T-cell (primary cell): ENCODE data around the gene CERS3. TPM values are rescaled to one million over a fixed set of nuclear protein-coding genes. Genes with fewer than 3 reads are reported as not detected.

Source experiments
- ATAC-seq, 4 experiments: fragments of 200-7000 bp in 3 of 4; fragments of 150-1000 bp in 1 of 4; cut with Tn5 transposase; replicated peaks in 1 of 4; 1 replicate in 3 of 4; 2 replicates in 1 of 4; pipeline ENCODE4 v1.10.0; 2021; ENCODE audit warnings: moderate library complexity in 3 of 4, mild to moderate bottlenecking in 2 of 4, moderate number of reproducible peaks in 1 of 4
- CTCF ChIA-PET, 2 donors: fragments of 300-600 bp; sonication (Branson Sonifier 250); formaldehyde crosslinking; loops; one replicate each; lab custom pipeline; 2022; ENCODE audit warnings: antibody characterized with exemption in 2 of 2; lab: Charles Lee
- POLR2A ChIA-PET, 2 donors: fragments of 300-600 bp; sonication (Branson Sonifier 250); formaldehyde crosslinking; loops; one replicate each; lab custom pipeline; 2022; ENCODE audit warnings: antibody characterized with exemption in 2 of 2; lab: Charles Lee
- DNase-seq, 35 experiments: peaks; one replicate each; pipeline versions ENCODE4 v3.0.0 to v3.0.0-alpha.2; 2013 to 2023
- H3K27ac ChIP-seq: one replicate; pipeline ENCODE4 v1.5.1; 2013; ENCODE audit warnings: low read length
- H3K27me3 ChIP-seq, 2 experiments: replicated peaks in 1 of 2; 1 replicate in 1 of 2; 2 replicates in 1 of 2; pipeline versions ENCODE4 v1.6.1 to v1.7.0; 2013; ENCODE audit warnings: low read length in 1 of 2, mixed read lengths in 1 of 2; ENCODE audit not compliant: control insufficient read depth in 2 of 2, insufficient read depth in 2 of 2; ENCODE audit errors: extremely low read depth in 1 of 2
- H3K36me3 ChIP-seq, 2 donors: 1 replicate in 1 of 2; 2 replicates in 1 of 2; pipeline versions ENCODE4 v1.6.1 to v1.7.0; 2013; ENCODE audit warnings: low read length in 1 of 2; ENCODE audit not compliant: control insufficient read depth in 2 of 2, insufficient read depth in 1 of 2; ENCODE audit errors: extremely low read depth in 1 of 2
- H3K4me1 ChIP-seq, 2 experiments: 1 replicate in 1 of 2; 2 replicates in 1 of 2; pipeline versions ENCODE4 v1.6.1 to v1.7.0; 2013; ENCODE audit warnings: low read length in 2 of 2, mixed read lengths in 1 of 2; ENCODE audit not compliant: insufficient read depth in 2 of 2, control insufficient read depth in 1 of 2; ENCODE audit errors: extremely low read depth in 1 of 2
- H3K4me3 ChIP-seq, 2 donors: 1 replicate in 1 of 2; 2 replicates in 1 of 2; pipeline versions ENCODE4 v1.5.1 to v1.7.0; 2013; ENCODE audit warnings: mild to moderate bottlenecking in 2 of 2, low read length in 1 of 2, moderate library complexity in 1 of 2; ENCODE audit not compliant: control insufficient read depth in 1 of 2; ENCODE audit errors: extremely low read depth in 1 of 2
- H3K9me3 ChIP-seq: 2 replicates; pipeline ENCODE4 v1.7.0; 2013
- H3K27ac Mint-ChIP-seq, 2 donors: one replicate each; pipeline ENCODE4 v1.8.0; 2020 to 2021; ENCODE audit warnings: mild to moderate bottlenecking in 2 of 2, mixed read lengths in 2 of 2
- H3K27me3 Mint-ChIP-seq, 2 donors: one replicate each; pipeline ENCODE4 v1.8.0; 2021 to 2022; ENCODE audit warnings: mixed read lengths in 2 of 2
- H3K36me3 Mint-ChIP-seq: one replicate; pipeline ENCODE4 v1.8.0; 2021; ENCODE audit warnings: mixed read lengths
- H3K4me1 Mint-ChIP-seq, 3 donors: one replicate each; pipeline ENCODE4 v1.8.0; 2020 to 2022; ENCODE audit warnings: mixed read lengths in 3 of 3, mild to moderate bottlenecking in 1 of 3
- H3K4me3 Mint-ChIP-seq, 3 donors: one replicate each; pipeline ENCODE4 v1.8.0; 2020 to 2022; ENCODE audit warnings: mild to moderate bottlenecking in 3 of 3, mixed read lengths in 3 of 3, moderate library complexity in 3 of 3
- H3K9me3 Mint-ChIP-seq, 3 donors: one replicate each; pipeline ENCODE4 v1.8.0; 2020 to 2022; ENCODE audit warnings: mixed read lengths in 3 of 3
- WGBS: methylation state at CpG from one replicate; pipeline ENCODE4 v1.1.5; 2013; ENCODE audit warnings: missing lambda C conversion rate; ENCODE audit not compliant: insufficient coverage; 5-methylcytosine and 5-hydroxymethylcytosine counted together
- total RNA-seq, 35 experiments: library from RNA in 6 of 35; stranded (reverse) in 6 of 35; fragments of 120-200 nt in 1 of 35; gene quantifications; one replicate each; pipeline versions ENCODE4 v1.2.1 to v1.2.4 and lab custom pipeline; 2013 to 2026

Gene CERS3
- total RNA-seq, 5 donors from 2014 or later (not counting 1 experiment from before 2014, with no cell fraction given): 1.1 to 3.5 (median 2.6) TPM

DNA sequence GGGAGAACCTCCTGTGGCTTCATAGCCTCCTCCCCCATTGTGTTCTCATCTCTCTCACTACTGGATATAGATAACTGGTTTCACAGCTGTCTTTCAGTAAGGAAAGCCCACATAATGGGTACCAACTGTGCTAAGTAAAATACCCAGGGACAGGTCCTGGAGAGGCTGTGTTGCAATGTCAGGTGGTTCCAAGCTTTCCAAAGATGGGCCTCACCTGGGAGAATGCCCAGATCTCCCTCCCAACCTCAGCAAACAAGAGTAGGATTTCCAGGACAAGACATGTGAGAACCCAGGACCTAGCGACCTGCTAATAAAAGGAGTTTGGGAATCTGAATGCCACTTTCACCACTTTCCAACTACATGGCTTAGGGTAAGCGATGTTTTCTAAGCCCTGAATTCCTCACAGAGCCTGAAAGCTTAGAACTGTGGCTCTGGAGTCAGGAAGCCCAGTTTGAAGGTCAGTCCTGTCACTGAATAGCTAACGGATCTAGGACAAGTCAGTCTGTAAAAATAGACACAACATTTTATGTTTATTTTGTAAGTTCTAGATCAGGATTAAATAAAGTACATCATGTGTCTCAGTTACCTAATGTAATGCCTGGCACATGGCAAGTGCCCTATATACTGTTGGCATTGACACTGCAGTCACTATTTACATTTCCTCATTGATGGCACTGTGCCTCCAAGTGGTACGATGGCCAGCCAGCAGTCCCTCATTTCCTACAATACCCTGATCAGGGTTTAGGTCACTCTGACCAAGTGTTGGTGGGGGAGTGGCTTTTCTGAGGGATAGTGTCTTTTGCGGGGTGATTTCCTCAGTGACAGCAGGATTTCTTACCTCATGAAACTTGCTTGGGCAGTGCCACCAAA is 11.9 kb downstream of the CERS3 start:
- Histone ChIP-seq H3K27ac (no peak overlapping the region), H3K4me1 (peaks cover 16 to 17% of the 10 kb centered on the region in 2 experiments), H3K9me3 (no peaks in the 10 kb centered on the region), H3K36me3 (no peaks in the 10 kb centered on the region), H3K4me3 (no peak overlapping the region), H3K27me3 (peaks cover 0 to 7% of the 10 kb centered on the region in 2 experiments)
- CTCF ChIA-PET: interaction anchor here in 1 of 2 donors (0.7 kb wide), 1 partner anchor 20 kb away, joined by 3 read pairs; no protein-coding TSS in a partner anchor
- POLR2A ChIA-PET: interaction anchor here in 1 of 2 donors (0.5 kb wide), 1 partner anchor 17 kb away, joined by 3 read pairs; no protein-coding TSS in a partner anchor
- ATAC-seq (no peak), DNase-seq (no peak)
- no CpG with 5 or more reads among the region's 5 CpGs for WGBS
- Mint-ChIP-seq H3K4me3 (no peak overlapping the region), H3K4me1 (peaks cover 19 to 27% (median 22%) of the 10 kb centered on the region in 3 donors), H3K27ac (no peak overlapping the region), H3K9me3 (no peaks in the 10 kb centered on the region), H3K27me3 (no peaks in the 10 kb centered on the region), H3K36me3 (no peaks in the 10 kb centered on the region)

DNA sequence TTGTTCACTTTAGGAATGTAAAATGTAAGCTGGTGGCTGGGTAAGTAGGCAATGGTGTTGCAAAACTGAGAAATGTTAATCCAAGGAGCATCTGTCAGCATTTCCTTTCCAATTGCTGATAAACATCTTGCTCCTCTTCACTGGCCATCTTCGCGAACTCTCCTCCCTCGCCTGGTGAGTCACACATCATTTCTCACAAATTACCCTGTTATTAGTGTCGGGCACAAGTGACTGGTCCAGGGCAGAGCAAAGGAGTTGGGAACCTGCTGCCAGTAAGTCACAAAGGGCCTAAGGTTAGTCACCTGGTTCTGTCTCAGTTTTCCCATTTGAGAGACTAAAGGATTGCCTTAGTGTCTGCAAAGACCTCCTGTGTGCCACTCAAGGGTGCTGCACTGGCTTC is 13.0 kb downstream of the CERS3 start:
- no peak overlapping the region for H3K4me3 ChIP-seq
- no peak overlapping the region for H3K27ac Mint-ChIP-seq
- WGBS: 89% methylated on average over 4 of the region's 4 CpGs
- H3K27ac ChIP-seq: no peak overlapping the region
- ATAC-seq (no peak), DNase-seq (no peak)
- no peaks in the 10 kb centered on the region for H3K36me3 Mint-ChIP-seq
- POLR2A ChIA-PET: no interaction called here
- peaks cover 11% of the 10 kb centered on the region in 2 experiments for H3K4me1 ChIP-seq
- H3K36me3 ChIP-seq: no peaks in the 10 kb centered on the region
- H3K9me3 ChIP-seq: no peaks in the 10 kb centered on the region
- peaks cover 0 to 7% of the 10 kb centered on the region in 2 experiments for H3K27me3 ChIP-seq
- H3K9me3 Mint-ChIP-seq: no peaks in the 10 kb centered on the region
- CTCF ChIA-PET: interaction anchor here in 1 of 2 donors (0.7 kb wide), 1 partner anchor 19 kb away, joined by 3 read pairs; no protein-coding TSS in a partner anchor
- H3K4me3 Mint-ChIP-seq: no peak overlapping the region
- H3K27me3 Mint-ChIP-seq: no peaks in the 10 kb centered on the region
- peaks cover 13 to 18% (median 14%) of the 10 kb centered on the region in 3 donors for H3K4me1 Mint-ChIP-seq

DNA sequence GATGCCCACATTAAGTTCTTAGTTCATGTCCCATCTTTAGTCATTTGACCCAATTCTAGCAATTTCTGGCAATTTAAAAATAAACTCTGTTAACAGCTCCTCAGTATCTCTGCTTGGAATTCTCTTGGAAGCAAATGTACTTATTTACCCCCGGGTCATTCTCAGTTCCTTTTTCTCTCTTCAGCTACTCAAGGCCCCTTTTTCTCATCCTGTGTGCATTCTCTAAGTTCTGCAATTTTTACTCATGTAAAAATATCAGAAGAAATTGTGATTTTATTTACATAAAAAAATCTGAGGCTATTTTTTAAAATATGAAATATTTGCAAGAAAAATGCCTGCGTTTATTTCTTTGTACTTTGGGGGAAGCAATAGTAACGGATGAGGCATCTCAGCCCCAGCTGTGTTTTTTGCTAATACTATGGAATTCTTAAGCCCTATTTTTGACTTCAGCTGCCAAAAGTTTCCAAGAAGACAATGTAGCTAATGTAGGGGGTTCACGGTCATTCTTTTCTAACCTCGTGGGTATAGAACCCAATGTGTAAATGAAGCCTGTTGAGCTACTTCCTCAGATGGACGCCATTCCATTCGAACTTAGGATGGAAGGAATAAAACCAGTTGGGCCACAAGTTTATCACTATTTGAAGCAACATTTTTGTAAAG is 20.0 kb downstream of the CERS3 start:
- 82% methylated on average over 2 of the region's 7 CpGs for WGBS
- no peak overlapping the region for H3K4me3 Mint-ChIP-seq
- H3K9me3 Mint-ChIP-seq: no peaks in the 10 kb centered on the region
- H3K9me3 ChIP-seq: no peaks in the 10 kb centered on the region
- ChIA-PET CTCF (no interaction called here), POLR2A (interaction anchor here in 1 of 2 donors (0.6 kb wide), 1 partner anchor 58 kb away, joined by 8 read pairs; no protein-coding TSS in a partner anchor)
- DNase-seq: no peak
- peaks cover 8% of the 10 kb centered on the region for H3K36me3 Mint-ChIP-seq
- no peak overlapping the region for H3K27ac ChIP-seq
- peaks cover 1 to 6% (median 4%) of the 10 kb centered on the region in 3 donors for H3K4me1 Mint-ChIP-seq
- H3K36me3 ChIP-seq: no peaks in the 10 kb centered on the region
- ATAC-seq: no peak
- no peak overlapping the region for H3K27ac Mint-ChIP-seq
- H3K4me3 ChIP-seq: no peak overlapping the region
- H3K27me3 Mint-ChIP-seq: no peaks in the 10 kb centered on the region
- H3K27me3 ChIP-seq: peaks cover 0 to 8% of the 10 kb centered on the region in 2 experiments
- H3K4me1 ChIP-seq: no peaks in the 10 kb centered on the region

DNA sequence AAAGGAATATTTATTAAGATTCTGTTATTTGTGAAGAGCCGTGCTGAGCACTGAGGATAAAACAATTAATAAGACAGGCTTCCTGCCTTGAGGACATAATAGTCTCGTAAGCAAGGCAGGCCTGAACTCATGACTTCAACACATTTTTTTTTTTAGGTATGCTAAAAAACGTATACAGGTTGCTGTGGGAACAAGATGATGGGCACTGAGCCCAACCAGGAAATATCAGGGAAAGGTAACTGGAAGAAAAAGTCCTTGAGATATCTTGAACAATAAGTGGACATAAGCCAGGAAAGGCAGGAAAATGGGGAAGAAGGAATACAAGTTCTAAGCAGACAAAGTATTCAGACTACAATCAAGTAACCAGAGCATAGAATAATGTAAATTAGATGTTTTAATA is 26.1 kb downstream of the CERS3 start:
- DNase-seq (no peak), ATAC-seq (no peak)
- Histone ChIP-seq H3K9me3 (no peaks in the 10 kb centered on the region), H3K27me3 (peaks cover 0 to 7% of the 10 kb centered on the region in 2 experiments), H3K4me3 (no peak overlapping the region), H3K36me3 (no peaks in the 10 kb centered on the region), H3K4me1 (no peaks in the 10 kb centered on the region), H3K27ac (no peak overlapping the region)
- CTCF ChIA-PET: no interaction called here
- H3K9me3 Mint-ChIP-seq: no peaks in the 10 kb centered on the region
- H3K4me1 Mint-ChIP-seq: peaks cover 1 to 6% (median 4%) of the 10 kb centered on the region in 3 donors
- 65% methylated on average over 3 of the region's 3 CpGs for WGBS
- H3K4me3 Mint-ChIP-seq: no peak overlapping the region
- H3K36me3 Mint-ChIP-seq: peaks cover 18% of the 10 kb centered on the region
- no peak overlapping the region for H3K27ac Mint-ChIP-seq
- POLR2A ChIA-PET: no interaction called here
- H3K27me3 Mint-ChIP-seq: no peaks in the 10 kb centered on the region

DNA sequence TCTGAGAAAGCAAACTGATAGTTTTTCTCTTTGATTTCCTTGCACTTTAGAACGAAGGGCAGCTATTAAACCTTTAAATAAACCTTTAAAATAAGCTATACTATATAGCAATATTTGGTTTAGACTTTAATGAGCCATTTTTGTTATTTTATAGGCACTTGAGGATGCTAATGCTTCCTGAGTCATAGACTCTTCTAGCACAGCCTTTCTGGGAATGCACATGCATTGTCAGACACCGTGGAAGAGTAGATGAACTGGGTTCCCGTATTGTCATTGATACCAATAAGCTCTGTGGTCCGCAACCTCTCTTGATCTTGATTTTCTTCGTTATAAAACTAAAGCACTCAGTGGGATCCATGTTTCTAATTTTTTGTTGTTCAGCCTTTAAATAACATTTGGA is 27.6 kb downstream of the CERS3 start:
- Mint-ChIP-seq H3K4me3 (no peak overlapping the region), H3K27ac (no peak overlapping the region), H3K27me3 (peaks cover 4 to 9% of the 10 kb centered on the region in 2 donors), H3K4me1 (no peaks in the 10 kb centered on the region), H3K9me3 (no peaks in the 10 kb centered on the region), H3K36me3 (peaks cover 18% of the 10 kb centered on the region)
- ChIA-PET POLR2A (interaction anchor here in 1 of 2 donors (0.6 kb wide), 1 partner anchor 137 kb away, joined by 3 read pairs; no protein-coding TSS in a partner anchor), CTCF (no interaction called here)
- Histone ChIP-seq H3K4me3 (no peak overlapping the region), H3K9me3 (no peaks in the 10 kb centered on the region), H3K4me1 (no peaks in the 10 kb centered on the region), H3K36me3 (no peaks in the 10 kb centered on the region), H3K27me3 (peaks cover 0 to 3% of the 10 kb centered on the region in 2 experiments), H3K27ac (no peak overlapping the region)
- ATAC-seq: no peak
- DNase-seq: no peak
- WGBS: 87% methylated on average over 4 of the region's 5 CpGs

DNA sequence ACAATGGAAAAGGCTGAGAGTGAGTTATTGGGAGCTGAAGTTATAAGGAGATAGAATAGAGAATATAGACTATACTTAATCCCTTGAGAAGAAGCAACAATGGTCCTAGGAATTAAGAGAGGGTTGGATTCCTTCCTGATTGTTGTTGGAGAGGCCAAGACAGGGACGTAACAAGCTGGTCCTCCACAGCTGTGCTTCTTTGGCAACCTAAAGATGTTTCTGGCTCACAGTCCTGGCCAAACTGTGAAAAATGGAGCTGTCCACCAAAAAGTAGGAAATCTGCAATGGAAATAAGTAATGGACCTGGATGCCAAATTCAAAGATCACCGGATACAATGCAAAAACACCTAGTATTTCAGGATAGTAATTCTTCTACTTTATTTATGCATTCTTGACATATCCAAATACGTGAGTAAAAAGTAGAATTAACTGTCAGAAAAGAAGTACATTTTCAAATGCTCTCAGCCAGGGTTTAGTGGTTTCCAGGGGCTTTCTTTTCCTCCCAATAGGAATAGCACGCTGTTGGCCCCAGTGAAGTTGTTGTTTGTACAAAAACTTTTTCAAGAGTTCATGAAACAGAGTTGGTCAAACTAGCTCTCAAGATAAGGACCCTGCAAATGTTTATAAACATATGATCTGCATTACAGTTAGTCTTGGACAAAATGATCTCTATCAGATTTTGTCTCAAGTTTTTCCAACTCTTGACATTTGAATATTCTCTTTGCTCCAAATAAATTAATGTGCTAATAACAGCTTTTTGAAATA is 28.3 kb downstream of the CERS3 start:
- peaks cover 18% of the 10 kb centered on the region for H3K36me3 Mint-ChIP-seq
- H3K27me3 Mint-ChIP-seq: peaks cover 4 to 9% of the 10 kb centered on the region in 2 donors
- no peak for DNase-seq
- Histone ChIP-seq H3K27me3 (peaks cover 0 to 3% of the 10 kb centered on the region in 2 experiments), H3K4me1 (no peaks in the 10 kb centered on the region), H3K36me3 (no peaks in the 10 kb centered on the region), H3K9me3 (no peaks in the 10 kb centered on the region), H3K4me3 (no peak overlapping the region), H3K27ac (no peak overlapping the region)
- H3K27ac Mint-ChIP-seq: no peak overlapping the region
- no peak for ATAC-seq
- ChIA-PET POLR2A (interaction anchor here in 1 of 2 donors (0.6 kb wide), 1 partner anchor 137 kb away, joined by 3 read pairs; no protein-coding TSS in a partner anchor), CTCF (no interaction called here)
- no peak overlapping the region for H3K4me3 Mint-ChIP-seq
- 100% methylated on average over 1 of the region's 4 CpGs for WGBS
- H3K4me1 Mint-ChIP-seq: no peaks in the 10 kb centered on the region
- H3K9me3 Mint-ChIP-seq: no peaks in the 10 kb centered on the region
